NCI-H774 (cell line): ENCODE data around the gene ZNF202.
A peak's percentile ranks its signal among the peaks of the same experiment; 100 is the strongest.
"Not testable (repeated sequence)": the region's sequence is repeated elsewhere in the genome, so short reads cannot be mapped to it uniquely, and the experiment has no call there.

ENCODE experiments used
- DNase-seq: peaks from one replicate; lab custom pipeline; 2025; lab: John Stamatoyannopoulos, UW

ZNF202 gene

GRCh38 chr11:123740787-123741158 is 687 bp downstream of the ZNF202 start:
- DNase-seq, result no peak

GRCh38 chr11:123738374-123738773 is 3.1 kb downstream of the ZNF202 start:
- DNase-seq, result no peak

- DNase-seq, result no peak
Measured at GRCh38 chr11:123736769-123737168, 4.7 kb downstream of the ZNF202 start.

DNA sequence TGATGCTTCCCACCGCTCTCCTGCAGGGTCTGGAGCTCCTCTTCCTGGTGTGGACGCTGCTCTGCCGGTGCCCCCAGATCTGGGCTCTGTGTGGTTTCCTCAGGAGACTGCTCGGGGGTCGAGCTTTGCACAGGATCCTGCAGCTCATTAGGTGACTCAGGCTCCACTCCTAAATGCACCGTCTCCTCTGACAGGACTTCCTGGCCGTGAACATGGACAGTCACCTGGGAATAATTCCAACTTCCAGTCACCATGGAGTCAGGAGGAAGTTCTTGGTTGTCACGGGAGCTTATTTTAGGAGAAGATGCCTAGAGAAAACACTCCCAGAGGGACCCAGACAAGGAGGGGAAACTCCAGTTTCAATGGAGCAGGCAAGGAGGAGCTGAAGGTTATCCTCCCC is 11.9 kb downstream of the ZNF202 start:
- no peak for DNase-seq

DNA sequence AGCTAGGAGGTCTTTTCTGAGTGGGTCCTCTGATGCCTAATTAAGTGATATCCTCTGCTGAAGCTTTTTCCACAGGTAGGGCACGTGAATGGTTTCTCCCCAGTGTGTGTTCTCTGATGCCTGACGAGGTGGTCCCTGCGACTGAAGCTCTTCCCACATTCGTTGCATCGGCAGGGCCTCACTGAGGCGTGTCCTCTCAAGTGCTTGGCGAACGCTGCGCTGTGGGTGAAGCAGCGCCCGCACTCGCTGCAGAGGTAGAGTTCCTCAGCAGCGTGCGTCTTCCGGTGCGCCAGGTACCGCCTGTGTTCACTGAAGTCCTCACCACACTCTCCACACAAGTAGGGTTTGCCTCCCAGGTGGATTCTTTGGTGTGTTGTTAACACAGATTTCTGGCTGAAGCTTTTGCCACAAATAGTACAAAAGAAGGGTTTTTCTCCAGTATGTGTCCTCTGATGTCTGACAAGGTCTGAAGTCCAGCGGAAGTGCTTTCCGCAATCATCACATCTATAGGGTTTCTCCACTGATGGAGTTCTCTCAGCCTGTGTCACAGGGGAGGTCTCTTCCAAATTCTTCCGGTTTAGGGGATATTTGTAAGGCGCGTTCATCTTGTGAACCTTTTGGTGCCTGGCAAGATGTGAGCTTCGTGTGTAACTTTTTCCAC is 15.3 kb downstream of the ZNF202 start:
- DNase-seq, result no peak

DNA sequence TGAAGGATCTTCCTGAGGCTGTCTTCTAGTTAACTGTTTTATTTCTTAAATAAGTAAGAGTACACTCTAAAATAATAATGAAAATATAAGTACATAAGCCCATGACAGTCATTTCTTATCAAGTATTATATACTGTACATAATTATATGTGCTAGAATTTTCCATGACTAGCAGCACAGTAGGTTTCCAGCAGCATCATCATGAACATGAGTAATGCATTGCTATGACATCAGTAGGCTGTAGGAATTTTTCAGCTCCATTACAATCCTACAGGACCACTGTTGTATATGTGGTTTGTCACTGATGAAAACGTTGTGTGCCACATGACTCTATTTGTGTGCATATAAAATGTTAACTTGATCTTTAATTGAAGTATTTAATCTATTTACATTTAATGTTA is 22.0 kb downstream of the ZNF202 start:
- DNase-seq, result no peak

DNA sequence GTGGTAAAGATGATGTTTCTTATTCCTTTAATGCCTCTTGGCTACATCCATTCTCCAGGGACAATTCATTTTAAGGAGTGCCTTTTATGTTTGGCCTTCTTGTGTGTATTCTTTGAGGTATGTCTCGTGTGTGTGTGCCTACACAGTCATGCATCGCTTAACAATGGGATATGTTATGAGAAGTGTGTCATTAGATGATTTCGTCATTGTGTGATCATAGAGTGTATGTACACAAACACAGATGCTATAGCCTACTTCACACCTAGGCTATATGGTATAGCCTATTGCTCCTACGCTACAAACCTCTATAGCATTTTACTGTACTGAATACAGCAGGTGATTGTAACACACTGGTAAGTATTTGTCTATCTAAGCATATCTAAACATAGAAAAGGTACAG is 23.0 kb downstream of the ZNF202 start:
- no peak for DNase-seq

DNA sequence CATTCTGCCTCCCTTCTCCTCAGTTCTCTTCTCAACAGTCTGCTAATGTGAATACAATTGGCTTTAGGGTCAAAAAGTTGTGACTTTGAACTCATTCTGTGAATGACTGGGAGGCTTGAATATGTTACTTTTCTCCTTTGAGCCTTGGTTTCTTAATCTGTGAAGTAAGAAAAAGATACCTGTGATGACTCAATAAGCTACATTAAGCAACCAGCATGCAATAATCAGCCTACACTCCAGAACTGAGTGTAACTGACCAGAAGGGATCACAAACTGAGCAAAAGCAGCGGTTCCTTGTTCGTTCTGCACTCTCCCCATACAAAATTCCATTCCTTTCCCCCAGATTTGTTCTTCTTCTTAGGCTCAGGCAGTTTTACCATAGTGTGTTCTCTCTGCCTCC is 23.4 kb downstream of the ZNF202 start:
- no peak for DNase-seq

GRCh38 chr11:123712627-123713026 is 28.8 kb downstream of the ZNF202 start:
- not testable (repeated sequence) for DNase-seq

- DNase-seq, result peak; percentile 76
Measured at GRCh38 chr11:123707606-123708205, 33.8 kb downstream of the ZNF202 start.

GRCh38 chr11:123707206-123707605 is 34.3 kb downstream of the ZNF202 start:
- no peak for DNase-seq

- no peak for DNase-seq
Measured at GRCh38 chr11:123704341-123704740, 37.1 kb downstream of the ZNF202 start.

DNA sequence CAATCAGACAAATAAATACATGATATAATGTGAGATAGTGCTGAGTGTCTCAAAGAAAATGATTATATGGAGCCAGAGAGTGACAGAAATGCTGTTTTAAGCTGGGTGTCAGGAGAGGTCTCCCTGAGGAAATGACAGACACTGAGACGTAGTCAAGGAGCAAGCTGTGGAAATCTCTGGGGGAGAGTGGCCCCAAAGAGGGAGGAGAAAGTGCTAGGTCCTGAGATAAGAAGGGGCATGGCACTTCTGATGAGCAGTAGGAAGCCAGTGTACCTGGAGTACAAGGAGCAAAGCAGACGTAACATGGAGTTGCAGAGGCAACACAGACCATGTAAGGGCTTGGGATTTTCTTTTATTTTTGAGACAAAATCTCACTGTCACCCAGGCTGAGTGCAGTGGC is 38.8 kb downstream of the ZNF202 start:
- no peak for DNase-seq

GRCh38 chr11:123702139-123702538 is 39.3 kb downstream of the ZNF202 start:
- no peak for DNase-seq

GRCh38 chr11:123700772-123701171 is 40.7 kb downstream of the ZNF202 start:
- no peak for DNase-seq

- no peak for DNase-seq
Measured at GRCh38 chr11:123698546-123699127, 42.8 kb downstream of the ZNF202 start.

DNA sequence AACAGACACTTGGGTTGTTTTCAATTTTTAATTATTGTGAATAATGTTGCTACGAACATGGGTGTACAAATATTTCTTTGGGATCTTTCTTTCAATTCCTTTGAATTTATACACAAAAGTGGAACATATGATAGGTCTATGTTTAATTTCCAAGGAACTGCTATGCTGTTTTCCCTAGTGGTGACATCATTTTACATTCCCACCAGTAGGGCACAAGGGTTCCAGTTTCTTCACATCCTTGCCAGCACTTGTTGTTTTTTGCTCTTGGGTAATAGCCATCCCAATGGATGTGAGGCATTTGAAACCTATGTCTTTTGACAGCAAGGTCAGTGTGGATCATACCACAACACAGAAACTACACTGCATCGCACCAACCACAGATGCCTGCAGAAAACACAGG is 45.3 kb downstream of the ZNF202 start:
- no peak for DNase-seq

- no peak for DNase-seq
Measured at GRCh38 chr11:123695231-123695630, 46.2 kb downstream of the ZNF202 start.

- DNase-seq, result no peak
Measured at GRCh38 chr11:123694551-123694950, 46.9 kb downstream of the ZNF202 start.

GRCh38 chr11:123692961-123693360 is 48.5 kb downstream of the ZNF202 start:
- DNase-seq, result no peak

- DNase-seq, result no peak
Measured at GRCh38 chr11:123690485-123690884, 51.0 kb downstream of the ZNF202 start.

DNA sequence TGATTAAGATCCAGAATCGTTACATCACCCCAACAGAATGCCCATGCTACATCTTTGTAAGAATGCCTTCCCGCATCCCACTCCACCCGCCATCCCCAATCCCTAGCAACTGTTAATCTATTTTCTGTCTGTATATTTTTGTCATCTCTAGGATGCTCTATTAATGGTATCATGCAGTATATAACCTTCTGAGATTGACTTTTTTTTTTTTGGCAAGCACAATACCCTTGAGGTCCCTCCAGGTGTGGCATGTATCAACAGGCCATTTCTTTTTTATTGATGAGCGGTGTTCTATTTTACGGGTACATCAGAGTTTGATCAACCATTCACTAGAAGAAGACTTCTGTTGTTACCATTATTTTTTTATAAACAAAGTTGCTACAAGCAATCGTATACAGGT is 56.9 kb downstream of the ZNF202 start:
- DNase-seq, result no peak

DNA sequence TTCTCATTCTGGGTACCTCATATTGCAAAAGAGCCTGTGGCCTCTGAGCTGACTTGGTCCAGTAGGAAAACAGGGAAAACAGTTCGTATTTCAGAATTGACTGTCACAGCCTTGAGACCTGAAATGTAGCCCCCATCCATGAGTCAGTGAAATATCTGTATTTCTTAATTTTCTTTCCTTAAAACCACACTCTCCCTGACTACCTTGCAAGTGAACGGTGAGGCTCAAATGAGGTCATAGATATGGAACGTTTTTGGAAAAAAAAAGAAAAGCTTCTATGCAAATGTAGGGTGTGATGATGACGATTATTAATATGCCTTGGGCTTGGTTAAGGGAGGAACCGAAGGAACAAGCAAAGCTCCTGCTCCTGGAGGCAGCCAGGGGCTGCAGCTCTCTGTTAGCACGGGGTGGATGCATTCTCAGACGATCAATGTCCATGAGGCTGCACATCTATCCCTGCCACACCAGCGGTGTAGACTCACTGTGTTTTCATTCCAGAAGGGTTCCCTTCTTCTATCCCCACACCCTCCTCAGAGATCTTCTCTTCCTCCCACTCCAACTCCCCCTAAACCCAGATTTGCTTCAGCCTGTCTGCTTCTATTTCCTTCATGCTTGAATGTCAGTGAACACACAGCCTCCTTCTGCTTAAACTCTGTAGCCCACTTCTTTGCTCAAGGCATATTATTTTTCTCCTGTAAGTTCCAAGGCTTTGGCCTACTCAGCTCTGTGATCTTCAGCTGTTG is 57.9 kb downstream of the ZNF202 start:
- no peak for DNase-seq
